Right lobe of liver (tissue), 6 donors: ENCODE data around the gene RAI1. TPM values are rescaled to one million over a fixed set of nuclear protein-coding genes. Genes with fewer than 3 reads are reported as not detected.

Experiments used
- ATAC-seq, 4 donors: fragments of 200-7000 bp; cut with Tn5 transposase; one replicate each; pipeline ENCODE4 v1.9.1; 2020; ENCODE audit warnings: mild to moderate bottlenecking in 4 of 4, moderate library complexity in 4 of 4
- DNase-seq, 3 donors: peaks; one replicate each; pipeline ENCODE4 v3.0.0-alpha.2; 2020
- H3K27ac ChIP-seq, 3 donors: fragments of 200-600 bp; one replicate each; pipeline ENCODE4 v1.8.0; 2022
- H3K27me3 ChIP-seq, 2 donors: fragments of 200-600 bp; one replicate each; pipeline ENCODE4 v1.8.0; 2022
- H3K36me3 ChIP-seq, 4 donors: fragments of 200-600 bp; sonication (generic) in 1 of 4; one replicate each; pipeline versions ENCODE4 v1.5.1 to v1.8.0; 2017 to 2022; ENCODE audit warnings: control low read depth in 1 of 4
- H3K4me1 ChIP-seq, 4 donors: fragments of 200-600 bp; sonication (generic) in 1 of 4; one replicate each; pipeline versions ENCODE4 v1.5.1 to v1.8.0; 2017 to 2022; ENCODE audit warnings: control low read depth in 1 of 4
- H3K4me3 ChIP-seq, 3 donors: fragments of 200-600 bp; one replicate each; pipeline ENCODE4 v1.8.0; 2022
- H3K9me3 ChIP-seq, 4 donors: fragments of 200-600 bp; sonication (generic) in 1 of 4; one replicate each; pipeline versions ENCODE4 v1.5.1 to v1.8.0; 2017 to 2022; ENCODE audit warnings: control low read depth in 1 of 4
- POLR2A ChIP-seq: fragments of 450-650 bp; IDR thresholded peaks from one replicate; pipeline ENCODE4 v1.6.1; 2017; ENCODE audit warnings: antibody characterized with exemption, mild to moderate bottlenecking
- WGBS: methylation state at CpG from one replicate; pipeline ENCODE4 v1.1.6; 2018; ENCODE audit warnings: low coverage, low lambda C conversion rate; ENCODE audit not compliant: insufficient coverage; ENCODE audit errors: missing lambda C conversion rate; 5-methylcytosine and 5-hydroxymethylcytosine counted together
- intact Hi-C, 2 donors: fragments of 100-400 bp; cut with DNase I; formaldehyde crosslinking; loops; one replicate each; pipeline versions ENCODE4 v1.11.2 to v1.14.1; 2022
- total RNA-seq, 6 experiments: library from RNA; depleted of rRNA in 2 of 6; stranded (reverse); fragments of >200 nt in 2 of 6; fragmentation: NEBNext Ultra II Directional in 3 of 6; extraction: Animal tissue kit (Norgen Biotek cat#: 25700) in 3 of 6; gene quantifications; one replicate each; pipeline versions ENCODE4 v1.1.0 to v1.2.4, GENCODE V29; 2016 to 2023
- TF ChIP-seq, protein P1 (sequence below), 4 donors: fragments of 200-600 bp in 3 of 4; fragments of 450-650 bp in 1 of 4; IDR thresholded peaks; one replicate each; pipeline versions ENCODE4 v1.5.1 to v1.8.0; 2016 to 2022; ENCODE audit warnings: antibody characterized with exemption in 4 of 4, mild to moderate bottlenecking in 2 of 4
- donor health status: DM: no; HTN: yes; CAD: no.
- donor health status: DM: no; HTN: no; CAD: no.
- donor health status: DM: no; HTN: no; CAD: no.
- donor health status: DM: no; HTN: yes; CAD: no.
- donor health status: DM: no; HTN: yes; CAD: no.

Gene RAI1
- total RNA-seq, 6 experiments from 2014 or later = 6.1 to 14.5 (median 8.4) TPM

DNA sequence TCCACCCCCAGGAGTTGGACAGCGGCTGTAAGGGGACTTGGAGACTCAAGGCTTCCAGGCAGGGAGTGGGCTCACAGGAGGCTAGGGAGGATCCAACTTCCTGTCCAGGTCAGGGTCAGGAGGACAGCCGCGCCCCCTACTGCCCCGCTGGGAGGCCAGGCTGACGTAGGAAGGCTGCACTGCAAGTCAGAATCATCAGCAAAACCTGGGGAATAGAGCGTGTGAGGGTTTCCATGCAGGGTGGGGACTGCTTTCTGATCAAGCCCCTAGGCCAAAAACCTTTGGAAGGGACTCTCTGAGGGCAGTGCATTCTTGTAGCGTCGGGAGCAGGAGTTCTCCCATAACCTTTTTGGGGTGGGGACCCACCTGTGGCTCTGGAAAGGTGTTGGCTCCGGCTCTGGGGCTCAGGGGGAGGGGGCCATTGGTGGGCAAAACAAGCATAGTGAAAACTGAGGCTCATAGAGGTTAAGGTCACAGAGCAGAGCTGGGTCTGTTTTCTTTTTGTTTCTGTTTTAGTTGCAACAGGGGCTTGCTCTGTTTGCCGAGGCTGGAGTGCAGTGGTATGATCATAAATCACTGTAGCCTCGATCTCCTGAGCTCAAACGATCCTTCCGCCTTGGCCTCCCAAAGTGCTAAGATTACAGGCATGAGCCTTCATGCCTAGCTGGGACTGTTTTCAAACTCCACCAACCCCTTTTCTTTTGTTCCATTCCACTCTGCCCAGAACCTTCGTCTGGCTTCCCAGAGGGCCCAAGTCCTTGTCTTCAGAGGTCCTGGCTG is 22.1 kb downstream of the RAI1 start:
- H3K4me3 ChIP-seq = no peak overlapping the region
- intact Hi-C loops = no loop called here
- TF ChIP-seq, protein P1, sequence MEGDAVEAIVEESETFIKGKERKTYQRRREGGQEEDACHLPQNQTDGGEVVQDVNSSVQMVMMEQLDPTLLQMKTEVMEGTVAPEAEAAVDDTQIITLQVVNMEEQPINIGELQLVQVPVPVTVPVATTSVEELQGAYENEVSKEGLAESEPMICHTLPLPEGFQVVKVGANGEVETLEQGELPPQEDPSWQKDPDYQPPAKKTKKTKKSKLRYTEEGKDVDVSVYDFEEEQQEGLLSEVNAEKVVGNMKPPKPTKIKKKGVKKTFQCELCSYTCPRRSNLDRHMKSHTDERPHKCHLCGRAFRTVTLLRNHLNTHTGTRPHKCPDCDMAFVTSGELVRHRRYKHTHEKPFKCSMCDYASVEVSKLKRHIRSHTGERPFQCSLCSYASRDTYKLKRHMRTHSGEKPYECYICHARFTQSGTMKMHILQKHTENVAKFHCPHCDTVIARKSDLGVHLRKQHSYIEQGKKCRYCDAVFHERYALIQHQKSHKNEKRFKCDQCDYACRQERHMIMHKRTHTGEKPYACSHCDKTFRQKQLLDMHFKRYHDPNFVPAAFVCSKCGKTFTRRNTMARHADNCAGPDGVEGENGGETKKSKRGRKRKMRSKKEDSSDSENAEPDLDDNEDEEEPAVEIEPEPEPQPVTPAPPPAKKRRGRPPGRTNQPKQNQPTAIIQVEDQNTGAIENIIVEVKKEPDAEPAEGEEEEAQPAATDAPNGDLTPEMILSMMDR (IDR thresholded peaks at IDR 0.05) = no peak
- TF ChIP-seq POLR2A = no peak
- H3K27ac ChIP-seq = no peak overlapping the region
- 83% methylated on average over 2 of the region's 14 CpGs for WGBS
- no peaks in the 10 kb centered on the region for H3K9me3 ChIP-seq
- peak; percentile 21 to 37 (median 30) for ATAC-seq
- no peaks in the 10 kb centered on the region for H3K27me3 ChIP-seq
- peaks cover 0 to 13% (median 0%) of the 10 kb centered on the region in 4 donors for H3K4me1 ChIP-seq
- no peak for DNase-seq
- H3K36me3 ChIP-seq = no peaks in the 10 kb centered on the region

DNA sequence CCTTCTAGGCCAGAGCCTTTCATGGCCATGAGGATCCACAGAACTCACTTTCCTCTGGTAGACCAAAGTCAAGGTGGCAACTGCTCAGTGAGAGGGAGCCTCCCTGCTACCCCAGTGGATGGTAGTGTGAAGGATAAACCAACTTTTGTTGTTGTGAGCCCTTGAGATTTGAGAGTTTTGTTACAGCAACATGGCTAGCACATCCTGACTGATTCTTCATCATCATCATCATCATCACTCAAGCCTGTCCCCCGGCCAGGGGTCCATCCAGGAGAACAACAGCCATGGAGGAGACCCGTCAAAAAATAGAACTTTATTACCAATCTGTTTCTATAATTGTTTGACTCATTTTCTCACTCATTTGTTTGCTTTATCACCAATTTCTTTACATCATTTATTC is 23.7 kb downstream of the RAI1 start:
- Histone ChIP-seq H3K27me3 (no peaks in the 10 kb centered on the region), H3K4me3 (no peak overlapping the region), H3K27ac (no peak overlapping the region), H3K4me1 (peaks cover 0 to 9% (median 0%) of the 10 kb centered on the region in 4 donors), H3K36me3 (no peaks in the 10 kb centered on the region), H3K9me3 (no peaks in the 10 kb centered on the region)
- no peak for TF ChIP-seq POLR2A
- TF ChIP-seq, protein P1 (IDR thresholded peaks at IDR 0.05) = no peak
- intact Hi-C loops = no loop called here
- ATAC-seq (no peak), DNase-seq (no peak)
- 100% methylated on average over 2 of the region's 2 CpGs for WGBS

DNA sequence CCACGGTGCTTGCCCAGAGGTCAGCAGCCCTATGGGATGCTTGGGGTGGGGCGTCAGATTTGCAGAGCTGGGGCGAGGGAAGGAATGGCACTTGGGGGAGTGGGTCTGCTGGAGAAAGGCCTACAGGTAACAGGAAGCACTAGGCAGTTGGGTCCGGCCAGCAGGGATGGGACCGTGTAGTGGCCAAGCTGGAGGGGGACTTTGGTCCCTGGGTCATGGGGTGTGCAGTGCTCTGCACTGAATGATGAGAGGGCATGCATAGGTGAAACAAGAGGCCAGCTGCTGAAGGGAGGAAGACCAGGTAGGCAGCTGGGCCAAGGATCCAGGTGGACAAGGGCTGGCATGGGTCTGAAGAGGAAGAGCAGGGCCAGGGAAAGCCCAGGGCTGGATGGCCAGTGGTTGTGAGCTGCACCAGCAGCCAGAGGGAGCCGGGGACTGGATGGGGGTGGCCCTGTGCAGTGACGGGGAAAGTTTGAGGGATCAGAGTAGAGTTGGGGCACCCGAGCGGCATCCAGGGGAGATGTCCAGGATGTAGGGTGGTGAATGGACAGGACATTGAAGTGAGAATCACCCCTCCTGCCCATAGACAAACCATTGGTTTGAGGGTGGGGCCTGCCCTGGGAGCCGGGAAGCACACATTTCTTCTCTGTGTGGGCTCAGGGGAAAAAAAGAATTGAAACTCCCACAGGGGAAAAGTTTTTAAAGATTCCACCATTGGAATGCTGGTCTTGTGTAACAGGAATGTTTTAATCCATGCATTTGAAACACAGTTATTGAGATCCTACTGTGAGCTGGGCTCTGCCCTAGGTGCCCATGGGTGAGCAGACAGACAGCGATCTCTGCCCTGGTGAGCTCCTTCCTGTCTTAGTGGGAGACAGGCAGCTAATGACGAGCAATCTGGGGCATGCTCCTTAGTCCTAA is 25.1 kb downstream of the RAI1 start:
- WGBS = 68% methylated on average over 9 of the region's 12 CpGs
- H3K4me3 ChIP-seq = no peak overlapping the region
- no peaks in the 10 kb centered on the region for H3K9me3 ChIP-seq
- ATAC-seq = peak; percentile 61 to 87 (median 71)
- no peaks in the 10 kb centered on the region for H3K36me3 ChIP-seq
- intact Hi-C loops = no loop called here
- TF ChIP-seq POLR2A = peak; percentile 22
- TF ChIP-seq, protein P1 (IDR thresholded peaks at IDR 0.05) = no peak
- H3K4me1 ChIP-seq = peaks cover 0 to 9% (median 0%) of the 10 kb centered on the region in 4 donors
- DNase-seq = peak in 1 of 3 donors; percentile 71
- H3K27ac ChIP-seq = no peak overlapping the region
- no peaks in the 10 kb centered on the region for H3K27me3 ChIP-seq

DNA sequence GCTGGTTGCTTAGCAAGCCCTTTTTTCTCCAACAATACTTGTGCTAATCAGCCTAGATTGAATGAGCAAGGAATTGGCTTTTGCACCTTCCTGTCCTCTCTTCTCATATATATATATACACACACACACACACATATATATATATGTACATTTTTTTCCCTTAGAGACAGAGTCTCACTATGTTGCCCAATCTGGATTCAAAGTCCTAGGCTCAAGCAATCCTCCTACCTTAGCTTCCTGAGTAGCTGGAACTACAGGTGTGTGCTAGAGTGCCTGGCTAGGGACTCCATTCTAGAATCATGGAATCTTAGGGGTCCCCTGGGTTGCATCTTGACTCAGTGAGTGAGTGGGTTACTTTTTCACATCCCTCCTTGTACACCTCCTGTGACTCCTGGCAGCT is 27.0 kb downstream of the RAI1 start:
- ATAC-seq = no peak
- no peaks in the 10 kb centered on the region for H3K36me3 ChIP-seq
- intact Hi-C loops = no loop called here
- DNase-seq = no peak
- no peak overlapping the region for H3K4me3 ChIP-seq
- no peaks in the 10 kb centered on the region for H3K27me3 ChIP-seq
- no peaks in the 10 kb centered on the region for H3K9me3 ChIP-seq
- H3K27ac ChIP-seq = no peak overlapping the region
- no peak for TF ChIP-seq POLR2A
- TF ChIP-seq, protein P1 (IDR thresholded peaks at IDR 0.05) = no peak
- H3K4me1 ChIP-seq = peaks cover 0 to 9% (median 0%) of the 10 kb centered on the region in 4 donors
